ENCODE results near the gene ARHGAP6.
A peak's percentile ranks its signal among the peaks of the same experiment; 100 is the strongest.
"Not testable (repeated sequence)": the region's sequence is repeated elsewhere in the genome, so short reads cannot be mapped to it uniquely, and the experiment has no call there.

ARHGAP6 gene

GRCh38 chrX:11629593-11630211 lies 36.0 kb downstream of the ARHGAP6 start:
- TF ChIP-seq CTCF (IDR thresholded peaks at IDR 0.05; ENCODE audit: insufficient read depth, low read length, missing control alignments): no peak
- POLR2A ChIA-PET: no interaction called here
- peak; percentile 21 for DNase-seq (ENCODE audit: low read depth, low spot score)
- no peak overlapping the region for H3K4me3 ChIP-seq (ENCODE audit: low read depth, low read length)
- CTCF ChIA-PET: no interaction called here

- TF ChIP-seq CTCF (IDR thresholded peaks at IDR 0.05; ENCODE audit: insufficient read depth, low read length, missing control alignments): no peak
- DNase-seq (ENCODE audit: low read depth, low spot score): no peak
- ChIA-PET CTCF (no interaction called here), POLR2A (no interaction called here)
- H3K4me3 ChIP-seq (ENCODE audit: low read depth, low read length): no peak overlapping the region
These were observed 37.3 kb downstream of the ARHGAP6 start for GRCh38 chrX:11628399-11628798.

- ChIA-PET CTCF (no interaction called here), POLR2A (no interaction called here)
- TF ChIP-seq CTCF (IDR thresholded peaks at IDR 0.05; ENCODE audit: insufficient read depth, low read length, missing control alignments): no peak
- DNase-seq (ENCODE audit: low read depth, low spot score): no peak
- H3K4me3 ChIP-seq (ENCODE audit: low read depth, low read length): no peak overlapping the region
These were observed 39.4 kb downstream of the ARHGAP6 start for GRCh38 chrX:11626351-11626750.

GRCh38 chrX:11619441-11619840 lies 46.3 kb downstream of the ARHGAP6 start:
- no peak for DNase-seq (ENCODE audit: low read depth, low spot score)
- TF ChIP-seq CTCF (IDR thresholded peaks at IDR 0.05; ENCODE audit: insufficient read depth, low read length, missing control alignments): no peak
- ChIA-PET CTCF (no interaction called here), POLR2A (no interaction called here)
- H3K4me3 ChIP-seq (ENCODE audit: low read depth, low read length): no peak overlapping the region

GRCh38 chrX:11614253-11614652 lies 51.5 kb downstream of the ARHGAP6 start:
- DNase-seq (ENCODE audit: low read depth, low spot score); H3K4me3 ChIP-seq (ENCODE audit: low read depth, low read length); POLR2A ChIA-PET; CTCF ChIA-PET: not testable (repeated sequence)

GRCh38 chrX:11611965-11612364 lies 53.8 kb downstream of the ARHGAP6 start:
- DNase-seq (ENCODE audit: low read depth, low spot score): no peak
- POLR2A ChIA-PET: no interaction called here
- CTCF ChIA-PET: no interaction called here
- TF ChIP-seq CTCF (IDR thresholded peaks at IDR 0.05; ENCODE audit: insufficient read depth, low read length, missing control alignments): no peak
- H3K4me3 ChIP-seq (ENCODE audit: low read depth, low read length): no peak overlapping the region

GRCh38 chrX:11611161-11611560 lies 54.6 kb downstream of the ARHGAP6 start:
- DNase-seq (ENCODE audit: low read depth, low spot score): no peak
- POLR2A ChIA-PET: no interaction called here
- CTCF ChIA-PET: no interaction called here
- no peak for TF ChIP-seq CTCF (IDR thresholded peaks at IDR 0.05; ENCODE audit: insufficient read depth, low read length, missing control alignments)
- no peak overlapping the region for H3K4me3 ChIP-seq (ENCODE audit: low read depth, low read length)
